SK-N-SH (cell line): ENCODE results near the gene POU6F2. TPM values are rescaled to one million over a fixed set of nuclear protein-coding genes. Genes with fewer than 3 reads are reported as not detected.

Source experiments
- CTCF ChIA-PET: fragments of 300-600, 350-600 bp; formaldehyde crosslinking; extraction: SDS; loops from one replicate; lab custom pipeline; 2021; lab: Yijun Ruan, JAX
- POLR2A ChIA-PET: fragments of 350-600 bp; sonication (Branson Sonifier 250); formaldehyde crosslinking; extraction: SDS; loops from one replicate; lab custom pipeline; 2020; ENCODE audit warnings: antibody characterized with exemption, inconsistent platforms; lab: Yijun Ruan, JAX
- DNase-seq: peaks from one replicate; pipeline ENCODE4 v3.0.0; 2012
- H2AFZ ChIP-seq: fragments of 200-600 bp; sonication (generic); 2 replicates; pipeline ENCODE4 v1.8.1; 2016; ENCODE audit warnings: antibody characterized with exemption, mild to moderate bottlenecking, low read depth
- H3F3A ChIP-seq: fragments of 200-600 bp; sonication (generic); replicated peaks from 2 replicates; pipeline ENCODE3; 2016; ENCODE audit warnings: antibody characterized with exemption, mild to moderate bottlenecking; ENCODE audit not compliant: insufficient read depth
- H3K27ac ChIP-seq, 2 experiments: fragments of 200-500 bp in 1 of 2; fragments of 200-600 bp in 1 of 2; sonication (Bioruptor generic) in 1 of 2; sonication (generic), shearing (Covaris generic) in 1 of 2; 2 replicates each; pipeline versions ENCODE4 v1.5.1 to v1.6.1; 2014 to 2016; ENCODE audit warnings: low read depth in 2 of 2, inconsistent platforms in 1 of 2, low read length in 1 of 2, mild to moderate bottlenecking in 1 of 2, mixed read lengths in 1 of 2
- H3K27me3 ChIP-seq: fragments of 200-600 bp; sonication (generic), shearing (Covaris generic); 2 replicates; pipeline ENCODE4 v1.6.1; 2016; ENCODE audit warnings: mixed run types; ENCODE audit not compliant: insufficient read depth
- H3K36me3 ChIP-seq, 2 experiments: fragments of 200-500 bp in 1 of 2; fragments of 200-600 bp in 1 of 2; sonication (Bioruptor generic) in 1 of 2; sonication (generic) in 1 of 2; replicated peaks in 1 of 2; 2 replicates each; pipeline versions ENCODE3 to v1.5.1; 2014 to 2016; ENCODE audit warnings: low read length in 1 of 2, mild to moderate bottlenecking in 1 of 2; ENCODE audit not compliant: insufficient read depth in 2 of 2, control insufficient read depth in 1 of 2
- H3K4me1 ChIP-seq, 2 experiments: fragments of 200-500 bp in 1 of 2; fragments of 200-600 bp in 1 of 2; sonication (Bioruptor generic) in 1 of 2; sonication (generic), shearing (Covaris generic) in 1 of 2; 2 replicates each; pipeline versions ENCODE4 v1.5.1 to v1.6.1; 2014 to 2016; ENCODE audit warnings: low read depth in 1 of 2, low read length in 1 of 2, mixed run types in 1 of 2; ENCODE audit not compliant: insufficient read depth in 2 of 2, control insufficient read depth in 1 of 2
- H3K4me2 ChIP-seq: fragments of 200-600 bp; sonication (generic), shearing (Covaris generic); 2 replicates; pipeline ENCODE4 v1.6.1; 2017; ENCODE audit warnings: mixed run types
- H3K4me3 ChIP-seq, 2 experiments: fragments of 200-500 bp in 1 of 2; fragments of 200-600 bp in 1 of 2; sonication (Bioruptor generic) in 1 of 2; sonication (generic), shearing (Covaris generic) in 1 of 2; 2 replicates each; pipeline versions ENCODE4 v1.5.1 to v1.8.1; 2014 to 2016; ENCODE audit warnings: low read depth in 2 of 2, inconsistent platforms in 1 of 2, low read length in 1 of 2, mild to moderate bottlenecking in 1 of 2, mixed read lengths in 1 of 2, moderate library complexity in 1 of 2
- H3K79me2 ChIP-seq: fragments of 200-600 bp; sonication (generic); 2 replicates; pipeline ENCODE4 v1.8.1; 2017; ENCODE audit warnings: mild to moderate bottlenecking; ENCODE audit not compliant: insufficient read depth
- H3K9ac ChIP-seq: fragments of 200-600 bp; sonication (generic); 2 replicates; pipeline ENCODE4 v1.6.1; 2017; ENCODE audit warnings: mixed run types
- H3K9me2 ChIP-seq: fragments of 200-600 bp; sonication (generic); 2 replicates; pipeline ENCODE4 v1.6.1; 2017; ENCODE audit warnings: mixed run types
- H3K9me3 ChIP-seq: fragments of 200-600 bp; sonication (generic); 2 replicates; pipeline ENCODE4 v1.6.1; 2017; ENCODE audit warnings: mixed run types, mild to moderate bottlenecking, moderate library complexity
- H4K20me1 ChIP-seq: fragments of 200-600 bp; sonication (generic); 2 replicates; pipeline ENCODE4 v1.6.1; 2017; ENCODE audit warnings: mild to moderate bottlenecking, mixed run types; ENCODE audit not compliant: insufficient read depth
- ELF1 ChIP-seq: IDR thresholded peaks from 2 replicates; pipeline ENCODE4 v1.4.0; 2012
- FOXJ3 ChIP-seq: sonication (generic); formaldehyde crosslinking; IDR thresholded peaks from 2 replicates; pipeline ENCODE4 v1.5.1; 2020; ENCODE audit warnings: mild to moderate bottlenecking, missing genetic modification reagents
- GATA2 ChIP-seq: sonication (generic); formaldehyde crosslinking; IDR thresholded peaks from 2 replicates; pipeline ENCODE4 v1.5.0; 2020; ENCODE audit warnings: mild to moderate bottlenecking, missing genetic modification reagents
- MEF2A ChIP-seq: IDR thresholded peaks from 2 replicates; pipeline ENCODE4 v1.4.0; 2012; ENCODE audit warnings: low read depth, borderline replicate concordance
- MXI1 ChIP-seq: IDR thresholded peaks from 2 replicates; pipeline ENCODE4 v1.6.1; 2012; ENCODE audit warnings: mild to moderate bottlenecking, low read depth, low read length, improper control_type of control experiment
- NRF1 ChIP-seq: IDR thresholded peaks from 2 replicates; pipeline ENCODE4 v1.6.1; 2012; ENCODE audit warnings: low read depth, mild to moderate bottlenecking, low read length
- POLR2AphosphoS5 ChIP-seq: IDR thresholded peaks from 2 replicates; pipeline ENCODE4 v1.6.1; 2012; ENCODE audit warnings: low read depth, low read length
- RXRA ChIP-seq: IDR thresholded peaks from 2 replicates; pipeline ENCODE4 v1.4.0; 2012; ENCODE audit warnings: low read depth, mild to moderate bottlenecking, borderline replicate concordance
- SIN3A ChIP-seq: IDR thresholded peaks from 2 replicates; pipeline ENCODE4 v1.6.1; 2012; ENCODE audit warnings: low read depth, mild to moderate bottlenecking, low read length, moderate library complexity, borderline replicate concordance
- TAF1 ChIP-seq: IDR thresholded peaks from 2 replicates; pipeline ENCODE4 v1.6.1; 2012; ENCODE audit warnings: low read depth, mild to moderate bottlenecking, low read length, moderate library complexity, borderline replicate concordance
- TCF12 ChIP-seq: IDR thresholded peaks from 2 replicates; pipeline ENCODE4 v1.4.0; 2012
- TEAD4 ChIP-seq: IDR thresholded peaks from 2 replicates; pipeline ENCODE4 v1.4.0; 2012; ENCODE audit warnings: mild to moderate bottlenecking, borderline replicate concordance; ENCODE audit not compliant: insufficient read depth
- WGBS: methylation state at CpG from one replicate; pipeline ENCODE4 v1.1.6; 2017; ENCODE audit warnings: low lambda C conversion rate; 5-methylcytosine and 5-hydroxymethylcytosine counted together
- polyA plus RNA-seq, 3 experiments: library from polyadenylated mRNA; depleted of rRNA; stranded (reverse); fragments of >200 nt; gene quantifications; 2 replicates each; pipeline ENCODE4 v1.2.3, GENCODE V29; 2012
- TF ChIP-seq, protein P1 (sequence below): IDR thresholded peaks from 2 replicates; pipeline ENCODE4; 2012

Gene POU6F2
- polyA plus RNA-seq, 1 of the 3 experiments (the other 2 are of a cell fraction), result under 0.01 TPM

DNA sequence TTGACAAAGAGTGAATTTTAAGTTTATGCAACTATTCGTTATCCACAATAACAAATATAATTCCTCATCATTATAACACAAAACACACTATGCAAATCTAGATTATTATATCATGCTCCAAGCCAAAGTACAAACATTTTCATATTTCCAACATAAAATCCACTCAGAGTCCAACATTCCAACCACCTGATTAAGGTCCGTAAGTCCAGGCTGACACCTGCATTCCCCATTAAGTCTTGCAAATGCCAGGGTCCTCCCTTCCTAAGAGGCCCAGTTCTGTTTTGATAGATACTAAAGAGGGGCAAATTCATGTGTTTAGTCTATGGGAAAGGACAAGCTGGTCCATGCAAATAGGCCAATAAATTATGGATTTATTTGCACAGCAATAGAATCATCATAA lies 206.1 kb downstream of the POU6F2 start:
- H3K9me2 ChIP-seq, result no peaks in the 10 kb centered on the region
- H3F3A ChIP-seq, result no peaks in the 10 kb centered on the region
- CTCF ChIA-PET, result no interaction called here
- no peaks in the 10 kb centered on the region for H3K4me1 ChIP-seq
- H2AFZ ChIP-seq, result no peak overlapping the region
- DNase-seq, result no peak
- no peaks in the 10 kb centered on the region for H3K9me3 ChIP-seq
- H3K36me3 ChIP-seq, result no peaks in the 10 kb centered on the region
- POLR2A ChIA-PET, result no interaction called here
- peaks cover 22% of the 10 kb centered on the region; the same call in 1 of the 2 replicates for H3K27me3 ChIP-seq
- TF ChIP-seq TAF1 (no peak), TEAD4 (no peak)
- TF ChIP-seq, all 33 proteins: peak for 0
- 16% methylated on average over 2 of the region's 2 CpGs for WGBS
- Histone ChIP-seq H4K20me1 (no peaks in the 10 kb centered on the region), H3K79me2 (no peaks in the 10 kb centered on the region), H3K27ac (no peak overlapping the region), H3K9ac (no peak overlapping the region), H3K4me3 (no peak overlapping the region), H3K4me2 (no peak overlapping the region)

DNA sequence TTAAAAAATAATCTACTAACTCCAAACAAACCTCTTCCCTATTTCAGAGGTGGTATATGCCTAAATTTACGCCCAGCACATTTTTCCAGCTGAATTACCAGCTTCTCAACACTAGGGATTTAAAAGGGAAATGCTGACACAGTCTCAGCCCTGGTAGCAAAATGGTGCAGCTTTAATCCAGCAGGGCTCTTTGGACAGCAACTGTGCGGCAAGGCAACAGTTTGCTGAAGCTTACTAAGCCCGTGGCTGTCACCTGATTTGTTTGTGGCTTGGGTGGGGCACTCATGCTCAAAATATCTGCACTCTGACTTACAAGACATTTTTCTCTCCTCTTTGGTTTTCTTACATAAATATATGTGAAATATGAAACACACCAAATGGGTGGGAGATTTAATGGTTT lies 206.7 kb downstream of the POU6F2 start:
- 4% methylated on average over 3 of the region's 3 CpGs for WGBS
- H3K79me2 ChIP-seq, result no peaks in the 10 kb centered on the region
- H4K20me1 ChIP-seq, result no peaks in the 10 kb centered on the region
- no peak overlapping the region for H2AFZ ChIP-seq
- H3K4me3 ChIP-seq, result no peak overlapping the region
- H3K36me3 ChIP-seq, result no peaks in the 10 kb centered on the region
- POLR2A ChIA-PET, result no interaction called here
- no peak for DNase-seq
- no peaks in the 10 kb centered on the region for H3K9me2 ChIP-seq
- no peak overlapping the region for H3K27ac ChIP-seq
- no peak overlapping the region for H3K4me2 ChIP-seq
- CTCF ChIA-PET, result no interaction called here
- no peak overlapping the region for H3K9ac ChIP-seq
- H3K27me3 ChIP-seq, result peaks cover 16% of the 10 kb centered on the region; the same call in 1 of the 2 replicates
- no peak for TF ChIP-seq ELF1
- no peak for TF ChIP-seq TCF12
- no peak for TF ChIP-seq MEF2A
- TF ChIP-seq MXI1, result no peak
- no peak for TF ChIP-seq NRF1
- no peaks in the 10 kb centered on the region for H3K4me1 ChIP-seq
- no peaks in the 10 kb centered on the region for H3F3A ChIP-seq
- H3K9me3 ChIP-seq, result no peaks in the 10 kb centered on the region

DNA sequence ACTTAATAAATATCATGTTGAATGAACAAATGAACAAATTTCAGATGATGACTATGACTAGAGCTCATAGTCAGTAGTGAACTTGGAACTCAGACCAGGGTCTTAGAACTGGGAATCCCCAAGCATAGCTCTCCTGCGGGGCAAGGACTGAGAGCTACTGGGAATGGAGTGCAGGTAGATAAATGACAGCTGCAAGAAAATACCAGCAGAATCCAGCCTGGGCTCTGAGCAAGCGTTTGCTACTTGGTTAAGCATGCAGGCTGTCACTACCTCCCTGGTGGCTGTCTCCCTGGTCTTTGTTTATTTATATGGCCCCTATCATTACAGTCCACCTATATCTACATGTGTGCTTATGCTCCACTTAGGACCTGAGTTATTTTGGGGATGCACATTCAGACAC lies 208.4 kb downstream of the POU6F2 start:
- 8% methylated on average over 2 of the region's 2 CpGs for WGBS
- H3K79me2 ChIP-seq, result no peaks in the 10 kb centered on the region
- H2AFZ ChIP-seq, result no peak overlapping the region
- H3K4me2 ChIP-seq, result no peak overlapping the region
- no peaks in the 10 kb centered on the region for H3K9me3 ChIP-seq
- peaks cover 7% of the 10 kb centered on the region; the same call in 1 of the 2 replicates for H3K27me3 ChIP-seq
- CTCF ChIA-PET, result no interaction called here
- H3K36me3 ChIP-seq, result no peaks in the 10 kb centered on the region
- H3K9me2 ChIP-seq, result no peaks in the 10 kb centered on the region
- TF ChIP-seq FOXJ3 (CRISPR knock-in tag) (no peak), RXRA (no peak), MXI1 (no peak), GATA2 (CRISPR knock-in tag) (no peak), SIN3A (no peak), POLR2AphosphoS5 (no peak)
- TF ChIP-seq, protein P1, sequence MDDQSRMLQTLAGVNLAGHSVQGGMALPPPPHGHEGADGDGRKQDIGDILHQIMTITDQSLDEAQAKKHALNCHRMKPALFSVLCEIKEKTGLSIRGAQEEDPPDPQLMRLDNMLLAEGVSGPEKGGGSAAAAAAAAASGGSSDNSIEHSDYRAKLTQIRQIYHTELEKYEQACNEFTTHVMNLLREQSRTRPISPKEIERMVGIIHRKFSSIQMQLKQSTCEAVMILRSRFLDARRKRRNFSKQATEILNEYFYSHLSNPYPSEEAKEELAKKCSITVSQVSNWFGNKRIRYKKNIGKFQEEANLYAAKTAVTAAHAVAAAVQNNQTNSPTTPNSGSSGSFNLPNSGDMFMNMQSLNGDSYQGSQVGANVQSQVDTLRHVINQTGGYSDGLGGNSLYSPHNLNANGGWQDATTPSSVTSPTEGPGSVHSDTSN, result no peak
- H3K9ac ChIP-seq, result no peak overlapping the region
- no peak for DNase-seq
- H3K4me1 ChIP-seq, result no peaks in the 10 kb centered on the region
- H3K4me3 ChIP-seq, result no peak overlapping the region
- no peaks in the 10 kb centered on the region for H3F3A ChIP-seq
- H4K20me1 ChIP-seq, result no peaks in the 10 kb centered on the region
- POLR2A ChIA-PET, result no interaction called here
- H3K27ac ChIP-seq, result no peak overlapping the region
